ENCODE results near the gene NEUROD2. TPM values are rescaled to one million over a fixed set of nuclear protein-coding genes. Genes with fewer than 3 reads are reported as not detected.

Gene NEUROD2
- total and polyA plus RNA-seq, 9 donors = not detected

DNA sequence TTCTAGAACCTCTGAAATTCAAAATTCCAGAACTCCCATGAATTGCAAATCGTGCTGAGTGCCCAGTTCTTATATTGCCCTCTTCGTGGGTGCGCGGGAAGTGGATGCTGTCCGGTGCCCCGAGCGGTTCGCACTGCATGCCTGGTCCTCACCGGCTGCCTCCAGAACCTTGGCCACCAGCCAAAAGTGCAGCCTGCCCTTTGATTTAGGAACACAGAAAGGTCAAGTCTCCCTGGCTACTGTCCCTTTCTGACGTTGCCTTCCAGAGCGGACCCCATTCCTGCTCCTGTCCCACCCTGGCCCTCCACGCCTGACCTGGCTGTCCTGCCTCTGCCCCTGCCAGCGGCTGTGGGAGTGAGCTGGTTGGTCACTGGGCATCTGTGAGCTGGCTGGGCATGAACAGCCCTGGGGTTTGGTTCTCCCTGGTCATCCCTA, 9.7 kb downstream of the NEUROD2 start:
- H3K4me1 ChIP-seq (ENCODE audit: insufficient read depth) = no peaks in the 10 kb centered on the region
- intact Hi-C loops (cut with DNase I) = no loop called here
- H3K27me3 ChIP-seq = peaks cover 6% of the 10 kb centered on the region
- TF ChIP-seq, protein P1, sequence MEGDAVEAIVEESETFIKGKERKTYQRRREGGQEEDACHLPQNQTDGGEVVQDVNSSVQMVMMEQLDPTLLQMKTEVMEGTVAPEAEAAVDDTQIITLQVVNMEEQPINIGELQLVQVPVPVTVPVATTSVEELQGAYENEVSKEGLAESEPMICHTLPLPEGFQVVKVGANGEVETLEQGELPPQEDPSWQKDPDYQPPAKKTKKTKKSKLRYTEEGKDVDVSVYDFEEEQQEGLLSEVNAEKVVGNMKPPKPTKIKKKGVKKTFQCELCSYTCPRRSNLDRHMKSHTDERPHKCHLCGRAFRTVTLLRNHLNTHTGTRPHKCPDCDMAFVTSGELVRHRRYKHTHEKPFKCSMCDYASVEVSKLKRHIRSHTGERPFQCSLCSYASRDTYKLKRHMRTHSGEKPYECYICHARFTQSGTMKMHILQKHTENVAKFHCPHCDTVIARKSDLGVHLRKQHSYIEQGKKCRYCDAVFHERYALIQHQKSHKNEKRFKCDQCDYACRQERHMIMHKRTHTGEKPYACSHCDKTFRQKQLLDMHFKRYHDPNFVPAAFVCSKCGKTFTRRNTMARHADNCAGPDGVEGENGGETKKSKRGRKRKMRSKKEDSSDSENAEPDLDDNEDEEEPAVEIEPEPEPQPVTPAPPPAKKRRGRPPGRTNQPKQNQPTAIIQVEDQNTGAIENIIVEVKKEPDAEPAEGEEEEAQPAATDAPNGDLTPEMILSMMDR (IDR thresholded peaks at IDR 0.05) = no peak
- TF ChIP-seq EP300 (IDR thresholded peaks at IDR 0.05) = no peak
- no peak for TF ChIP-seq POLR2A (IDR thresholded peaks at IDR 0.05)
- DNase-seq = no peak
- H3K9me3 ChIP-seq = no peaks in the 10 kb centered on the region
- no peaks in the 10 kb centered on the region for H3K36me3 ChIP-seq
- H3K27ac ChIP-seq = no peak overlapping the region
- 11 to 12% (median 12%) methylated on average over 13 of the region's 13 CpGs for WGBS, 3 donors
- no peak overlapping the region for H3K4me3 ChIP-seq

DNA sequence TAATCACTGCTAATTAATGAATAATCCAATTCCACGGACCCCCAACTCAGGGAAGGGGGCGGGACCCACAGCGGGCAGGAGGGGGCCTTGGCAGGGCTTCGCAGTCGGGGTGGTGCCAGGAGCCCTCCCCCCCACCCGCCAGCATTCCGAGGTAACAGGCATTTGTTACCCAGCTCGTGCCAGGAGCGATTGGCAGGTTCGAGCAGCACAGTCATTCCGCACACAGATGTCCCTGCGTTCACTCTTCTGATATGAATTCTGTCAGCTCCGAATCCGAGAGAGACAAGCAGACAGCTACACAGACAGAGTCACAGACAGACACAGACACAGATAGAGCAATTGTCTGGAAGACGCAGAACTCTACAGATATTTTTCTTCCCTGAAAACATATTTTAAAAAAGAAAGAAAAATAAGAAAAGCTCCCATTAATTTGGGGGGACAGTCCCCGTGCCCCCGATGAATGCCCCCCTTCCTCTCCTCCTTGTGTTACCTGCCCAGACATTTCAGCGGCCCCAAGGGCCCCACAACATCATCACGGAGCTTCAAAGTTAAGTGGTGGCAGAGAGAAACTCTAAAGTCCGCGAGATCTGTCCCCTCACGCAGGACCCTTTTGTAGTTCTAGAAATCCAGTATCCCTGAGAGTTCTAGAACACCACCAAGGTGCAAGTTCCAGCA, 10.2 kb downstream of the NEUROD2 start:
- H3K9me3 ChIP-seq = no peaks in the 10 kb centered on the region
- DNase-seq = no peak
- no peaks in the 10 kb centered on the region for H3K36me3 ChIP-seq
- H3K4me1 ChIP-seq (ENCODE audit: insufficient read depth) = no peaks in the 10 kb centered on the region
- intact Hi-C loops (cut with DNase I) = no loop called here
- no peak overlapping the region for H3K27ac ChIP-seq
- WGBS, 3 donors = 10 to 12% (median 11%) methylated on average over 22 of the region's 22 CpGs
- H3K4me3 ChIP-seq = no peak overlapping the region
- TF ChIP-seq POLR2A (IDR thresholded peaks at IDR 0.05) (no peak), EP300 (IDR thresholded peaks at IDR 0.05) (no peak)
- TF ChIP-seq, protein P1 (IDR thresholded peaks at IDR 0.05) = no peak
- H3K27me3 ChIP-seq = peaks cover 6% of the 10 kb centered on the region

DNA sequence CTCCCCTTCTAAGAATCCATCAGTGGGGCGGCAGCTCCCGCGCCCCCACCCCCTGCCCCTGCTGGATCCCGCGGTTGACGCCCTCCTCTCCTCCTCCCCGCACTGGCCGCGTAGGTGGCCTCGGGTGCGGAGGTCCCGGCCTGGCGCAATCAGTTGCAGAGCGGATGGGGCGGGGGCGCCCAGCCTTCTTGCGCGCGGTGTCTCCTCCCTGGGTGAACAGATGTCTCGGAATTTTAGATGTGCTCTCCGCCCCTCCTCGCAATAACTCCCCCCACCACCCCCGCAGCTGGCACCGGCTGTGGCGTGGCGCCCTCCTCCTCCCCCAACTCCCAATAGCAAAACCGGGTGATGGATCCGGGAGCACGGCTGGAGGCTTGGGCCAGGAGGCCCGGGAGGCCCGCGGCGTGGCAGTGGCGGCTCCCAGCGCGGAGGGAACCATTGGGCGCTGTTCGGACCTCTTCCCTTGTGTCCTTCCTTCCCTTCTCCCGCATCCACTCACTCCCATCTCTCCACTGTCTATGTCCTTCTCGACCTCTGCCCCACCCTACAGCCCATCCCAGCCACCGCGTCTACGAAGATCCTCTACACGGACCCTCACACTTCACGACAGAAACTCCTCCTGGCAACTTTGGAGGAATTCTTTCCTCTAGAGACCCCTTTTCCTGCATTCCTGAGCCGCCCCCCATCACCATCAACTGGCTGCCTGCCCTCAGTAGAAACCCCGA, 11.0 kb downstream of the NEUROD2 start:
- Histone ChIP-seq H3K27me3 (peaks cover 6% of the 10 kb centered on the region), H3K9me3 (no peaks in the 10 kb centered on the region), H3K27ac (no peak overlapping the region), H3K4me1 (ENCODE audit: insufficient read depth) (no peaks in the 10 kb centered on the region), H3K36me3 (no peaks in the 10 kb centered on the region), H3K4me3 (no peak overlapping the region)
- DNase-seq = no peak
- 2 to 3% (median 2%) methylated on average over 39 to 47 of the region's 47 CpGs for WGBS, 3 donors
- TF ChIP-seq POLR2A (IDR thresholded peaks at IDR 0.05) = no peak
- TF ChIP-seq, protein P1 (IDR thresholded peaks at IDR 0.05) = no peak
- no peak for TF ChIP-seq EP300 (IDR thresholded peaks at IDR 0.05)
- intact Hi-C loops (cut with DNase I) = no loop called here

DNA sequence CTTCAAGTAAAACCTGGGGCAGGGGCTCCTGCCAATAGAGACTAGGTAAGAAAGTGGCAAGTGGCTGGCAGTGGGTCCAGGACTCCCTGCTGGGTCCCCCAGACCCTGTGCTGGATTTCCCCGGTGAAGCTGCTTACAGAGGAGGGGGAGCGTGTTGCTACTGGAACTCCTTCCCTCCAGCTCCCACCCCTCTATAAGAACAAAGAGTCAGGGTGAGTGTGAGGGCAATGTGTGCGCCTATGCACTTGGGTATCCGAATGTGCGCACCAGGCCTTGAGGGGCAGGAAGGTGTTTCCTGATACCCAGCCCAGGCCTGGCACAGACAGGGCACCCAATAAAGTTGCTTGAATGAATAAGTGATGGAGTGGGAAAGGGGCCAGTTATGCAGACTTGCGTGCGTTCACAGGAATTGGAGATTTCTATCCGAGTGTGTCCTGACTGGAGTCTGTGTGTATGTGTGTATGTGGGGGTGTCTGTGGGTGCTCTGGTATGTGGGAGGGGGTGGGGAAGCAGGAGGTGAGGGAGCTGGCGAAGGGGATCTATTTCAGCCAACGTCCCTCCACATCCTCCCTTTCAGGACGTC, 11.7 kb downstream of the NEUROD2 start:
- Histone ChIP-seq H3K27me3 (peaks cover 6% of the 10 kb centered on the region), H3K27ac (no peak overlapping the region), H3K4me3 (no peak overlapping the region), H3K36me3 (no peaks in the 10 kb centered on the region), H3K9me3 (no peaks in the 10 kb centered on the region), H3K4me1 (ENCODE audit: insufficient read depth) (no peaks in the 10 kb centered on the region)
- DNase-seq = no peak
- intact Hi-C loops (cut with DNase I) = no loop called here
- 14 to 15% (median 14%) methylated on average over 11 of the region's 11 CpGs for WGBS, 3 donors
- TF ChIP-seq POLR2A (IDR thresholded peaks at IDR 0.05) (no peak), EP300 (IDR thresholded peaks at IDR 0.05) (no peak)
- TF ChIP-seq, protein P1 (IDR thresholded peaks at IDR 0.05) = no peak
